ENCODE data around the gene CYB5A. TPM values are rescaled to one million over a fixed set of nuclear protein-coding genes. Genes with fewer than 3 reads are reported as not detected.

Gene CYB5A
- total and polyA plus RNA-seq, 9 of the 15 experiments (the other 6 are each of a cell fraction or from before 2014, with no cell fraction given) = 11.9 to 22.6 (median 14.1) TPM

DNA sequence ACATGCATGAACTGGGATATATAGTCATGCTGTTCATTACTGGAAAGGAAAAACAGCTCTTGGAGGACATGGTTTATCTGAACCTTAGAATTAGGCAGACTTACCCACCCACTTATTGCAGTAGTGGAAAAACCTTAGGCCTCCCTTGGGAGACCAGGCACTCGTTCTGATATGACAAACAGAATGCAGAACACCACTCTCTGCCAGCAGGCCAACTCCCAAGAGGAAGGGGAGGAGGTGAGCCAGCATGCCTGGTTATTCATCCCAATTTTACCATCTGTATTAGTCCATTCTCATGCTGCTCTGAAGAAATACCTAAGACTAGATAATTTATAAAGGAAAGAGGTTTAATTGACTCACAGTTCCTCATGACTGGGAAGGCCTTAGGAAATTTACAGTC lies 41.3 kb upstream of the CYB5A start:
- ChIA-PET CTCF (ENCODE audit: low intra/inter-chr PET ratio) (no interaction called here), POLR2A (no interaction called here)
- no peak overlapping the region for H2AFZ ChIP-seq (ENCODE audit: low read depth, low read length)
- 0% methylated on average over 1 of the region's 1 CpG for WGBS (ENCODE audit: insufficient coverage, low coverage, missing lambda C conversion rate)
- H3K4me2 ChIP-seq (ENCODE audit: insufficient read depth, low read length) = no peak overlapping the region
- no peaks in the 10 kb centered on the region for H3K79me2 ChIP-seq (ENCODE audit: control insufficient read depth, insufficient read depth, low read length)
- no peaks in the 10 kb centered on the region for H4K20me1 ChIP-seq (replicated peaks; ENCODE audit: control insufficient read depth, insufficient read depth, low read length)
- FAIRE-seq (no peak), DNase-seq (ENCODE audit: extremely low read depth in 1 of 4, low spot score in 3 of 4) (no peak), ATAC-seq (no peak)
- intact Hi-C loops (cut with micrococcal nuclease) (no loop called here), in situ Hi-C loops (cut with MboI) (no loop called here)
- H3K4me3 ChIP-seq = no peak overlapping the region
- no peaks in the 10 kb centered on the region for H3K9me3 ChIP-seq (replicated peaks; ENCODE audit: control insufficient read depth, insufficient read depth, low read depth, low read length)
- no peaks in the 10 kb centered on the region for H3K27me3 ChIP-seq (ENCODE audit: control insufficient read depth in 2 of 2, insufficient read depth in 2 of 2, low read length in 2 of 2)
- no peaks in the 10 kb centered on the region for H3K36me3 ChIP-seq (ENCODE audit: control insufficient read depth, insufficient read depth, low read length)
- H3K27ac ChIP-seq (ENCODE audit: extremely low read depth, low read depth, low read length) = no peak overlapping the region
- no TSS peak for BruUV-seq (replicated peaks)
- H3K9me1 ChIP-seq (ENCODE audit: control insufficient read depth, insufficient read depth, low read length) = no peaks in the 10 kb centered on the region
- H3K9ac ChIP-seq (ENCODE audit: insufficient read depth in 1 of 2, low read depth in 2 of 2, low read length in 2 of 2) = no peak overlapping the region
- H3K4me1 ChIP-seq (replicated peaks in 1 of 2; ENCODE audit: control insufficient read depth in 2 of 2, insufficient read depth in 2 of 2, low read length in 2 of 2) = peaks cover 0 to 10% of the 10 kb centered on the region in 2 experiments; a peak in 2 of 5 replicates
- no peak for TF ChIP-seq THRAP3 (IDR thresholded peaks at IDR 0.05; ENCODE audit: borderline replicate concordance)
- TF ChIP-seq GATAD2A (IDR thresholded peaks at IDR 0.05) = no peak
- TF ChIP-seq, protein P1, sequence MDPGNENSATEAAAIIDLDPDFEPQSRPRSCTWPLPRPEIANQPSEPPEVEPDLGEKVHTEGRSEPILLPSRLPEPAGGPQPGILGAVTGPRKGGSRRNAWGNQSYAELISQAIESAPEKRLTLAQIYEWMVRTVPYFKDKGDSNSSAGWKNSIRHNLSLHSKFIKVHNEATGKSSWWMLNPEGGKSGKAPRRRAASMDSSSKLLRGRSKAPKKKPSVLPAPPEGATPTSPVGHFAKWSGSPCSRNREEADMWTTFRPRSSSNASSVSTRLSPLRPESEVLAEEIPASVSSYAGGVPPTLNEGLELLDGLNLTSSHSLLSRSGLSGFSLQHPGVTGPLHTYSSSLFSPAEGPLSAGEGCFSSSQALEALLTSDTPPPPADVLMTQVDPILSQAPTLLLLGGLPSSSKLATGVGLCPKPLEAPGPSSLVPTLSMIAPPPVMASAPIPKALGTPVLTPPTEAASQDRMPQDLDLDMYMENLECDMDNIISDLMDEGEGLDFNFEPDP (CRISPR knock-in tag; IDR thresholded peaks at IDR 0.05) = no peak
- TF ChIP-seq, protein P2, sequence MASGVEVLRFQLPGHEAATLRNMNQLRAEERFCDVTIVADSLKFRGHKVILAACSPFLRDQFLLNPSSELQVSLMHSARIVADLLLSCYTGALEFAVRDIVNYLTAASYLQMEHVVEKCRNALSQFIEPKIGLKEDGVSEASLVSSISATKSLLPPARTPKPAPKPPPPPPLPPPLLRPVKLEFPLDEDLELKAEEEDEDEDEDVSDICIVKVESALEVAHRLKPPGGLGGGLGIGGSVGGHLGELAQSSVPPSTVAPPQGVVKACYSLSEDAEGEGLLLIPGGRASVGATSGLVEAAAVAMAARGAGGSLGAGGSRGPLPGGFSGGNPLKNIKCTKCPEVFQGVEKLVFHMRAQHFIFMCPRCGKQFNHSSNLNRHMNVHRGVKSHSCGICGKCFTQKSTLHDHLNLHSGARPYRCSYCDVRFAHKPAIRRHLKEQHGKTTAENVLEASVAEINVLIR (CRISPR knock-in tag; IDR thresholded peaks at IDR 0.05) = no peak
- TF ChIP-seq, protein P3, sequence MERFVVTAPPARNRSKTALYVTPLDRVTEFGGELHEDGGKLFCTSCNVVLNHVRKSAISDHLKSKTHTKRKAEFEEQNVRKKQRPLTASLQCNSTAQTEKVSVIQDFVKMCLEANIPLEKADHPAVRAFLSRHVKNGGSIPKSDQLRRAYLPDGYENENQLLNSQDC (CRISPR knock-in tag; IDR thresholded peaks at IDR 0.05) = no peak
- TF ChIP-seq ZC3H11A (IDR thresholded peaks at IDR 0.05; ENCODE audit: low read depth, low read length) = no peak
- TF ChIP-seq, protein P4, sequence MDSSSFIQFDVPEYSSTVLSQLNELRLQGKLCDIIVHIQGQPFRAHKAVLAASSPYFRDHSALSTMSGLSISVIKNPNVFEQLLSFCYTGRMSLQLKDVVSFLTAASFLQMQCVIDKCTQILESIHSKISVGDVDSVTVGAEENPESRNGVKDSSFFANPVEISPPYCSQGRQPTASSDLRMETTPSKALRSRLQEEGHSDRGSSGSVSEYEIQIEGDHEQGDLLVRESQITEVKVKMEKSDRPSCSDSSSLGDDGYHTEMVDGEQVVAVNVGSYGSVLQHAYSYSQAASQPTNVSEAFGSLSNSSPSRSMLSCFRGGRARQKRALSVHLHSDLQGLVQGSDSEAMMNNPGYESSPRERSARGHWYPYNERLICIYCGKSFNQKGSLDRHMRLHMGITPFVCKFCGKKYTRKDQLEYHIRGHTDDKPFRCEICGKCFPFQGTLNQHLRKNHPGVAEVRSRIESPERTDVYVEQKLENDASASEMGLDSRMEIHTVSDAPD (CRISPR knock-in tag; IDR thresholded peaks at IDR 0.05) = no peak
- TF ChIP-seq, protein P5, sequence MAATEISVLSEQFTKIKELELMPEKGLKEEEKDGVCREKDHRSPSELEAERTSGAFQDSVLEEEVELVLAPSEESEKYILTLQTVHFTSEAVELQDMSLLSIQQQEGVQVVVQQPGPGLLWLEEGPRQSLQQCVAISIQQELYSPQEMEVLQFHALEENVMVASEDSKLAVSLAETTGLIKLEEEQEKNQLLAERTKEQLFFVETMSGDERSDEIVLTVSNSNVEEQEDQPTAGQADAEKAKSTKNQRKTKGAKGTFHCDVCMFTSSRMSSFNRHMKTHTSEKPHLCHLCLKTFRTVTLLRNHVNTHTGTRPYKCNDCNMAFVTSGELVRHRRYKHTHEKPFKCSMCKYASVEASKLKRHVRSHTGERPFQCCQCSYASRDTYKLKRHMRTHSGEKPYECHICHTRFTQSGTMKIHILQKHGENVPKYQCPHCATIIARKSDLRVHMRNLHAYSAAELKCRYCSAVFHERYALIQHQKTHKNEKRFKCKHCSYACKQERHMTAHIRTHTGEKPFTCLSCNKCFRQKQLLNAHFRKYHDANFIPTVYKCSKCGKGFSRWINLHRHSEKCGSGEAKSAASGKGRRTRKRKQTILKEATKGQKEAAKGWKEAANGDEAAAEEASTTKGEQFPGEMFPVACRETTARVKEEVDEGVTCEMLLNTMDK (IDR thresholded peaks at IDR 0.05; ENCODE audit: borderline replicate concordance, insufficient read depth, low read depth, low read length, poor library complexity, severe bottlenecking) = no peak
- no peak for TF ChIP-seq PHB2 (IDR thresholded peaks at IDR 0.05; ENCODE audit: low read depth)
- TF ChIP-seq, protein P6, sequence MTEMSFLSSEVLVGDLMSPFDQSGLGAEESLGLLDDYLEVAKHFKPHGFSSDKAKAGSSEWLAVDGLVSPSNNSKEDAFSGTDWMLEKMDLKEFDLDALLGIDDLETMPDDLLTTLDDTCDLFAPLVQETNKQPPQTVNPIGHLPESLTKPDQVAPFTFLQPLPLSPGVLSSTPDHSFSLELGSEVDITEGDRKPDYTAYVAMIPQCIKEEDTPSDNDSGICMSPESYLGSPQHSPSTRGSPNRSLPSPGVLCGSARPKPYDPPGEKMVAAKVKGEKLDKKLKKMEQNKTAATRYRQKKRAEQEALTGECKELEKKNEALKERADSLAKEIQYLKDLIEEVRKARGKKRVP (CRISPR knock-in tag; IDR thresholded peaks at IDR 0.05) = no peak
- no peak for TF ChIP-seq FOSL1 (tag; conservative IDR thresholded peaks at IDR 0.05)
- TF ChIP-seq, protein P7, sequence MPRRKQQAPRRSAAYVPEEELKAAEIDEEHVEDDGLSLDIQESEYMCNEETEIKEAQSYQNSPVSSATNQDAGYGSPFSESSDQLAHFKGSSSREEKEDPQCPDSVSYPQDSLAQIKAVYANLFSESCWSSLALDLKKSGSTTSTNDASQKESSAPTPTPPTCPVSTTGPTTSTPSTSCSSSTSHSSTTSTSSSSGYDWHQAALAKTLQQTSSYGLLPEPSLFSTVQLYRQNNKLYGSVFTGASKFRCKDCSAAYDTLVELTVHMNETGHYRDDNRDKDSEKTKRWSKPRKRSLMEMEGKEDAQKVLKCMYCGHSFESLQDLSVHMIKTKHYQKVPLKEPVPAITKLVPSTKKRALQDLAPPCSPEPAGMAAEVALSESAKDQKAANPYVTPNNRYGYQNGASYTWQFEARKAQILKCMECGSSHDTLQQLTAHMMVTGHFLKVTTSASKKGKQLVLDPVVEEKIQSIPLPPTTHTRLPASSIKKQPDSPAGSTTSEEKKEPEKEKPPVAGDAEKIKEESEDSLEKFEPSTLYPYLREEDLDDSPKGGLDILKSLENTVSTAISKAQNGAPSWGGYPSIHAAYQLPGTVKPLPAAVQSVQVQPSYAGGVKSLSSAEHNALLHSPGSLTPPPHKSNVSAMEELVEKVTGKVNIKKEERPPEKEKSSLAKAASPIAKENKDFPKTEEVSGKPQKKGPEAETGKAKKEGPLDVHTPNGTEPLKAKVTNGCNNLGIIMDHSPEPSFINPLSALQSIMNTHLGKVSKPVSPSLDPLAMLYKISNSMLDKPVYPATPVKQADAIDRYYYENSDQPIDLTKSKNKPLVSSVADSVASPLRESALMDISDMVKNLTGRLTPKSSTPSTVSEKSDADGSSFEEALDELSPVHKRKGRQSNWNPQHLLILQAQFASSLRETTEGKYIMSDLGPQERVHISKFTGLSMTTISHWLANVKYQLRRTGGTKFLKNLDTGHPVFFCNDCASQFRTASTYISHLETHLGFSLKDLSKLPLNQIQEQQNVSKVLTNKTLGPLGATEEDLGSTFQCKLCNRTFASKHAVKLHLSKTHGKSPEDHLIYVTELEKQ (CRISPR knock-in tag; IDR thresholded peaks at IDR 0.05) = no peak
